HFFc6 (cell line): ENCODE measurements around the gene ACY1. TPM values are rescaled to one million over a fixed set of nuclear protein-coding genes. Genes with fewer than 3 reads are reported as not detected.

Experiments used
- DNase-seq: peaks from one replicate; pipeline ENCODE4 v3.0.0-alpha.2; 2018
- H3K27ac Mint-ChIP-seq: 2 replicates; pipeline ENCODE4 v1.8.0; 2020; ENCODE audit warnings: mild to moderate bottlenecking, mixed read lengths
- H3K27me3 Mint-ChIP-seq: 2 replicates; pipeline ENCODE4 v1.8.0; 2021; ENCODE audit warnings: mild to moderate bottlenecking, moderate library complexity, mixed read lengths; ENCODE audit not compliant: insufficient read depth
- H3K36me3 Mint-ChIP-seq: 2 replicates; pipeline ENCODE4 v1.8.0; 2021; ENCODE audit warnings: low read depth, mixed read lengths
- H3K4me1 Mint-ChIP-seq: 2 replicates; pipeline ENCODE4 v1.8.0; 2020; ENCODE audit warnings: low read depth, mixed read lengths
- H3K4me3 Mint-ChIP-seq: 2 replicates; pipeline ENCODE4 v1.8.0; 2020; ENCODE audit warnings: mild to moderate bottlenecking, moderate library complexity, mixed read lengths
- H3K9me3 Mint-ChIP-seq: 2 replicates; pipeline ENCODE4 v1.8.0; 2020; ENCODE audit warnings: mild to moderate bottlenecking, mixed read lengths
- CTCF ChIP-seq: fragments of 200-600 bp; sonication (generic); IDR thresholded peaks from 2 replicates; pipeline ENCODE4 v1.5.0; 2021; ENCODE audit warnings: antibody characterized with exemption, mild to moderate bottlenecking
- total RNA-seq, 6 experiments: library from RNA; stranded (reverse); fragmentation: NEBNext Ultra II Directional; extraction: Animal tissue kit (Norgen Biotek cat#: 25700); gene quantifications; 2 replicates in 1 of 6; 3 replicates in 5 of 6; pipeline ENCODE4 v1.2.3, GENCODE V29; 2021

The ACY1 gene
- total RNA-seq, 6 experiments from 2014 or later = 40.0 to 49.2 (median 41.5) TPM

- Mint-ChIP-seq H3K36me3 (no peaks in the 10 kb centered on the region; the same call in 1 of the 2 replicates), H3K27ac (no peak overlapping the region), H3K27me3 (no peaks in the 10 kb centered on the region; the same call in 1 of the 2 replicates), H3K9me3 (no peaks in the 10 kb centered on the region), H3K4me3 (no peak overlapping the region), H3K4me1 (peaks cover 33% of the 10 kb centered on the region)
- TF ChIP-seq CTCF = no peak
- DNase-seq = no peak
Measured at GRCh38 chr3:51978143-51978502, 5.2 kb upstream of the ACY1 start.

DNA sequence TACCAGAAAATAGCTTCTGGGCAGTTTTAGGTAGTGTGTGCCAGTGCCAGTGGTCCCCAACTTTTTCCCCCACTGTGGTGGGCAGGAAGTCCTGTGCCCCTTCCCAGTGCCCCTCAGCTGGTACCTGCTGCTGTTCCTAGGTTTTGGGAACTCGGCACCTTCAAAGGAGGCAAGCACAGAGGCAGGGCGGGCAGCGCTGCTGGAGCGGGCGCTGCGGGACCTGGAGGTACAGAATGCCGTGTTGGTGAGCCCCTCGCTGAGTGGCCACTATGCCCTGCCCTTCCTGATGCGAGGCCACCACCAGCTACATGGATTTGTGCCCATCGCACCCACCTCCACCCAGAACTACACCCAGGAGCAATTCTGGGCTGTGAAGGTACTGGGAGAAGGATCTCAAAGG is 3.1 kb upstream of the ACY1 start:
- peaks cover 41% of the 10 kb centered on the region for H3K4me1 Mint-ChIP-seq
- H3K36me3 Mint-ChIP-seq = no peaks in the 10 kb centered on the region
- no peak for TF ChIP-seq CTCF
- H3K27ac Mint-ChIP-seq = no peak overlapping the region
- H3K27me3 Mint-ChIP-seq = peaks cover 2% of the 10 kb centered on the region
- H3K9me3 Mint-ChIP-seq = no peaks in the 10 kb centered on the region
- no peak for DNase-seq
- no peak overlapping the region for H3K4me3 Mint-ChIP-seq

GRCh38 chr3:51982352-51982837 is 940 bp upstream of the ACY1 start:
- Mint-ChIP-seq H3K36me3 (no peaks in the 10 kb centered on the region), H3K27me3 (peaks cover 2% of the 10 kb centered on the region), H3K4me3 (peak overlapping the region; percentile 90), H3K9me3 (no peaks in the 10 kb centered on the region), H3K4me1 (peaks cover 33% of the 10 kb centered on the region), H3K27ac (peak overlapping the region; percentile 93)
- TF ChIP-seq CTCF = peak; percentile 78
- no peak for DNase-seq

GRCh38 chr3:51983578-51984268 is 388 bp downstream of the ACY1 start:
- H3K27me3 Mint-ChIP-seq = peaks cover 2% of the 10 kb centered on the region
- no peak for TF ChIP-seq CTCF
- no peak for DNase-seq
- H3K9me3 Mint-ChIP-seq = no peaks in the 10 kb centered on the region
- peak overlapping the region; percentile 93 for H3K27ac Mint-ChIP-seq
- peak overlapping the region; percentile 90 for H3K4me3 Mint-ChIP-seq
- H3K4me1 Mint-ChIP-seq = peaks cover 34% of the 10 kb centered on the region
- no peaks in the 10 kb centered on the region for H3K36me3 Mint-ChIP-seq

- DNase-seq = no peak
- H3K9me3 Mint-ChIP-seq = no peaks in the 10 kb centered on the region
- H3K4me3 Mint-ChIP-seq = peak overlapping the region; percentile 90
- no peak for TF ChIP-seq CTCF
- H3K4me1 Mint-ChIP-seq = peaks cover 39% of the 10 kb centered on the region
- no peaks in the 10 kb centered on the region for H3K36me3 Mint-ChIP-seq
- peaks cover 2% of the 10 kb centered on the region for H3K27me3 Mint-ChIP-seq
- H3K27ac Mint-ChIP-seq = peak overlapping the region; percentile 93
Measured at GRCh38 chr3:51984269-51984647, 923 bp downstream of the ACY1 start.
